ENCODE data around the gene ATP4B.

ATP4B gene

GRCh38 chr13:113616991-113617749 lies 40.8 kb downstream of the ATP4B start:
- TF ChIP-seq GATA2 (IDR thresholded peaks at IDR 0.05; ENCODE audit: low read depth, low read length) (no peak), GATA3 (IDR thresholded peaks at IDR 0.05; ENCODE audit: low read depth, low read length) (no peak)

DNA sequence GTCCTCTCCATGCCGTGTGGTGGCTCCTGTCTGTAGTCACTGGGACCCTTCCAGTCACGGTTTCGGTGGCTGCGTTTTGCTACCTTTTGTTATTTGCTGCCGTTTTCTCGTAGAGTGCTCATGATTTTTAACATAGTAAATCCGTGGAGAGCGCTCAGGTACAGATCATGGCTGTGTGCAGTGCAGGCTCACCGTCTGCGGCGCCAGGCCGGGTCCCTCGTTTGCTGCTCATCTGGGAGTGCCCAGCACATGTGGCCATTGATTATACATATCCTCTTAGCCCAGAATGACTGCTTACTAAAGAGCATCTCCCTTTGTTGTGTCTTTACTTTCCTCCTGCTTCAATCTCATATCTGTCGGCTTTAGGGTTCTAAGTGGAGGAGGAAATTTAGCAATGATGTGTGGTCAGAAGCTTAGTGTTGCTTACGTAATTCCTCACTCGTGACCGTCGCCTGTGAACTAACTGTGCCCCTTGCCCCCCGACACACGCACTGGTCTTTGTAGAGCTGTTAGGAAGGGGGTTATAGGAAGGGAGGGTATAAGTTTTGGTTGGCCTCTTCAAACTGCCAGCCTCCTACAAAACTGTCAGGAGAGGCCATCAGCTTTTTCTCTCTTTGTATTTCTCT lies 41.6 kb downstream of the ATP4B start:
- no peak for TF ChIP-seq GATA3 (IDR thresholded peaks at IDR 0.05; ENCODE audit: low read depth, low read length)
- no peak for TF ChIP-seq GATA2 (IDR thresholded peaks at IDR 0.05; ENCODE audit: low read depth, low read length)

DNA sequence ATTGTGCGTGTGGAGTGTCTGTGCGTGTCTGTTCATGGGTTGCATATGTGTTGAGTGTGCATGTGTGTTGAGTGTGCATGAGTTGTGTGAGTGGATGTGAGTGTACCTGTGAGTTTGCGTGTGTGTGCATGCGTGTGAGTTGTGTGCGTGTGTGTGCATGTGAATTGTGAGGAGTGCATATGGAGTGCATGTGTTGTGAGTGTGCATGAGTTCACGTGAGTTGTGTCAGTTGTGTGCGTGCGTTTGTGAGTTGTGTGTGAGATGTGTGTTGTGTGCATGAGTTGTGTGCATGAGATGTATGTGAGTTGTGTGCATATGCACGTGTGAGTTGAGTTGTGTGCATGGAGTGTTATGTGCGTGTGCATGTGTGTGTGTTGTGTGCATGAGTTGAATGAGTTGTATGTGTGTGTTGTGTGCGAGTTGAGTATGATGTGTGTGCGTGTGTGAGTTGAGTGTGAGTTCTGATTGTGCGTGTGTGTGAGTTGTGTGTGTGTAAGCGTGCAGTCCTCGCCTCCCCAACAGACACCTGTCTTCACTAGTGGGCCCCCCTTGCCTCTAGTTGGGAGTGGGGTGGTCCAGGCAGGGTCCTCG lies 44.1 kb downstream of the ATP4B start:
- TF ChIP-seq GATA2 (IDR thresholded peaks at IDR 0.05; ENCODE audit: low read depth, low read length) (no peak), GATA3 (IDR thresholded peaks at IDR 0.05; ENCODE audit: low read depth, low read length) (no peak)

DNA sequence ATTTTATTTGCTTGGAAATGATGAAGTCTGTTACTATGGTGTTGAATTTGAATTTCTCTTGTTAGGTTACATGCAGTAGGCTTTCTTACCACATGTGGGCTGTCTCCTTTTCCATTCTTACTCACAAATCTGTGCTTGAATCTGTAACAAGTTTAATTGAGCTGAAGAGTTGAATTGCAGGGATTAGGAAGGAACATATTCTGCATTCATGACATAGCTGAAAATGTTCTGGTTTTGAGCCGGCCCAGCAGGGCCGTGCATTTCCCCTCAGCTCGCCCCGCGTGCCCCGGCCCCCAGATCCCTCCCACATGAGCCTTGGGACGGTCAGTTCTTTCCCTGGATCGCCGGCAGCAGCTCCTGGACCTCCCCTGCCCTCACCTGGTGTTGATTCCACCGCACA lies 45.4 kb downstream of the ATP4B start:
- TF ChIP-seq GATA2 (IDR thresholded peaks at IDR 0.05; ENCODE audit: low read depth, low read length) (no peak), GATA3 (IDR thresholded peaks at IDR 0.05; ENCODE audit: low read depth, low read length) (no peak)

DNA sequence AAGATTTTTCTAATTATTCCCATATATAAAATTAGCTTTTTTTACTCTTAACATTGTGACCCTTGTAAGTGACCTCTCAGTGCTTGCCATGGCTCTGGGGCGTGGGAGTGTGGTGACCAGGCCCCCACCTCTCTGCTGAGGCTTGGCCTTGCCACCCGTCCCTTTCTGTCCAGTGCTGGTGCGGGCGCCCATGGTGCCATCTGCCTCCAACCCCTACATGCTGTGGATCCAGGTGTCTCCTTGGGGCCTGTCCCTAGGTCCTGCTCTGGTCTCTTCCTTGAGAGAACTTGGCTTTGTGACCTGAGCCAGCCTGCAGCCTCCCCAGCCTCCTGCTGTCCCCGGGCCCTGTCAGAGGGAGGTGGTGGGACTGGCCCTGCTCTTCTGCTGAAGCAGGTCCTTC lies 46.0 kb downstream of the ATP4B start:
- TF ChIP-seq GATA3 (IDR thresholded peaks at IDR 0.05; ENCODE audit: low read depth, low read length) = no peak
- TF ChIP-seq GATA2 (IDR thresholded peaks at IDR 0.05; ENCODE audit: low read depth, low read length) = no peak

- TF ChIP-seq GATA3 (IDR thresholded peaks at IDR 0.05; ENCODE audit: low read depth, low read length) (no peak), GATA2 (IDR thresholded peaks at IDR 0.05; ENCODE audit: low read depth, low read length) (no peak)
Measured at GRCh38 chr13:113610266-113610665, 47.7 kb downstream of the ATP4B start.

GRCh38 chr13:113609616-113610015 lies 48.4 kb downstream of the ATP4B start:
- TF ChIP-seq GATA3 (IDR thresholded peaks at IDR 0.05; ENCODE audit: low read depth, low read length) (no peak), GATA2 (IDR thresholded peaks at IDR 0.05; ENCODE audit: low read depth, low read length) (no peak)

DNA sequence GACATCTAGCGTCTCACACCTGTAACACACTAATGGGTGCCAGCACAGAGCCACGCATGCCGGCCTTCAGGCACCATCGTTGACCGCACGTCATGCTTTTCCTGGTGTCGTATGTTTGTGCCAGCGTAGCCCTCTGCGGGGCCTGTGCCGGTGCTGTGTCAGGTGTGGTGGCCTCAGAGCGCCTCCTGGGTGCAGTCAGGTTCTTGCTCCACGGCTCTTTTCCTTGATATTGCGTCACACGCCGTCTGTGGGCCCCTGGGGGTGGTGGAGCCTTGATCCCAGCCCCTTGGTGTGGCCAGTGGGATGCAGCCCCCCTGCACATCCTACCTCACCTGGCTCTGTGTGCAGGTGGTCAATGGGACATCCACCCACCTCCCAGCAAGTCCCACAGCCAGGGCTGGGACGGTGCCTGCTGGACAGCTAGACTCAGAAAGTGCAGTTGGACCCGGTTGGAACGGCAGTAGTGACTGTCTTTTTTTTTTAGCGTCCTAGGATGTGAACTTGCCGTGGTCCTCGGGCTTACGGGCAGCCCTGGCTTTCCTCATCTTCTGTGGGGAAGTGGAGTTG lies 48.9 kb downstream of the ATP4B start:
- TF ChIP-seq GATA2 (IDR thresholded peaks at IDR 0.05; ENCODE audit: low read depth, low read length) (no peak), GATA3 (IDR thresholded peaks at IDR 0.05; ENCODE audit: low read depth, low read length) (no peak)

- TF ChIP-seq GATA3 (IDR thresholded peaks at IDR 0.05; ENCODE audit: low read depth, low read length) = no peak
- TF ChIP-seq GATA2 (IDR thresholded peaks at IDR 0.05; ENCODE audit: low read depth, low read length) = no peak
Measured at GRCh38 chr13:113607889-113608635, 49.9 kb downstream of the ATP4B start.

- TF ChIP-seq GATA3 (IDR thresholded peaks at IDR 0.05; ENCODE audit: low read depth, low read length) (no peak), GATA2 (IDR thresholded peaks at IDR 0.05; ENCODE audit: low read depth, low read length) (no peak)
Measured at GRCh38 chr13:113607056-113607888, 50.7 kb downstream of the ATP4B start.

DNA sequence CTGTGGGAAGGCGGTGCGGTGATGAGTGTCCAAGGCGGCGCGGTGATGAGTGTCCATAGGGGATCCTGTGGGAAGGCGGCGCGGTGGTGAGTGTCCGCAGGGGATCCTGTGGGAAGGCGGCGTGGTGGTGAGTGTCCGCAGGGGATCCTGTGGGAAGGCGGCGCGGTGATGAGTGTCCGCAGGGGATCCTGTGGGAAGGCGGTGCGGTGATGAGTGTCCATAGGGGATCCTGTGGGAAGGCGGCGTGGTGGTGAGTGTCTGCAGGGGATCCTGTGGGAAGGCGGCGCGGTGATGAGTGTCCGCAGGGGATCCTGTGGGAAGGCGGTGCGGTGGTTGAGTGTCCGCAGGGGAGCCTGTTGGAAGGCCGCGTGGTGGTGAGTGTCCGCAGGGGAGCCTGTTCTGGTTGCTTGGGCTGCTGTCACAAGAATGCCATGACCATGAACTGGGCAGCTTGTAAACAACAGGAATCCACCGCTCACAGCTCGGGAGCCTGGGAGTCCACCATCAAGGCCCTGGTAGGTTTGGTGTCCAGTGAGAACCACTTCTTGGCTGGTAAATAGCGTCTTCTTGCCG lies 52.0 kb downstream of the ATP4B start:
- TF ChIP-seq GATA2 (IDR thresholded peaks at IDR 0.05; ENCODE audit: low read depth, low read length) = no peak
- no peak for TF ChIP-seq GATA3 (IDR thresholded peaks at IDR 0.05; ENCODE audit: low read depth, low read length)

GRCh38 chr13:113605461-113605860 lies 52.5 kb downstream of the ATP4B start:
- TF ChIP-seq GATA3 (IDR thresholded peaks at IDR 0.05; ENCODE audit: low read depth, low read length) = no peak
- no peak for TF ChIP-seq GATA2 (IDR thresholded peaks at IDR 0.05; ENCODE audit: low read depth, low read length)

DNA sequence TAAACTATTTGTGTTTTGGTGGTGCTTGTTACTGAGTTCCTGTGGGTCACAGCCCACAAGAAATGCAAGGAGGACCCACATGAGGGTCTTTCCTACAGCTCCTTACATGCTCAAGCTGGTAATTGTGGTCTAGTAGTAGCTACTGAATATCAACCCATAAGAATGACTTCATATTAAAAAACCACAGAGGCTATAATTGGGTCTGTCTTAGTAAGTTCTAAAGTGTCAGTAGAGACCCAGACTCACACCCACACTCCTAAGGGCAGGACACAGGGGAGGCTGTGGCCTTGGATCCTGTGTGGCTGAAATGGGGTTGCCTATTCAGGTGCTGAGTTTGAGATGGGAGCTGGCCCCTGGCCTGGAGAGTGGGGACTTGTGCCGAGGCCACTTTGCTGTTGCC lies 53.8 kb downstream of the ATP4B start:
- TF ChIP-seq GATA2 (IDR thresholded peaks at IDR 0.05; ENCODE audit: low read depth, low read length) = no peak
- TF ChIP-seq GATA3 (IDR thresholded peaks at IDR 0.05; ENCODE audit: low read depth, low read length) = no peak
